ENCODE measurements around the gene AKAP8. TPM values are rescaled to one million over a fixed set of nuclear protein-coding genes. Genes with fewer than 3 reads are reported as not detected.

The AKAP8 gene
- total RNA-seq, 6 donors from 2014 or later: 28.1 to 117 (median 41.3) TPM

DNA sequence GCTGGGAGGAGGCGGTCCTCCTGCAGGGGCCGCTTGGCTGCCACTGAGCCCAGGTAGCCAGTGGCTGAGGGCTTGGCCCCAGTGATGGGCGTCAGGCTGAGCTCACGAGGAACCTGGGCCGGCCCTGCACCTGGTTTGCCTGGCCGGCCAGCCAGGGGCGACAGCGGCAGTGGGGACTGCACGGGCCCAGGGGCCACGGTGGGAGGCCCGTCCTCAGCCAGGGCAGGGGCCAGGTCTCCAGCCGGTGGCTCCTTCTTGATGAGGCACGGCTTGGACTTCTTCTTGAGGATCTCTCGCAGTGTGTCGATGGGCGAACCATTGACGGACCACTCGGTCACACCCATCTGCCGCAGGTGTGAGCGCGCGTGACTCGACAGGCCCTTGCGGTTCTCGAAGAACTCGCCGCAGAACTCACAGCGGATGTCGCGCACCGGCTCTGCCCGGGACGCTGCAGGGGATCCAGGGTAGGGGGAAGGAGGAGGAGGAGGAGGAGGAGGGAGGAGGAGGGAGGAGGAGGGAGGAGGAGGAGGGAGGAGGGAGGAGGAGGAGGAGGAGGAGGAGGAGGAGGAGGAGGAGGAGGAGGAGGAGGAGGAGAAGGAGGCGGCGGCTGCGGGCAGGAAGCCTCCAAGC is 45.8 kb upstream of the AKAP8 start:
- peaks cover 0 to 5% (median 0%) of the 10 kb centered on the region in 4 donors for H3K9me3 ChIP-seq
- DNase-seq: peak in 1 of 2 donors; percentile 76

DNA sequence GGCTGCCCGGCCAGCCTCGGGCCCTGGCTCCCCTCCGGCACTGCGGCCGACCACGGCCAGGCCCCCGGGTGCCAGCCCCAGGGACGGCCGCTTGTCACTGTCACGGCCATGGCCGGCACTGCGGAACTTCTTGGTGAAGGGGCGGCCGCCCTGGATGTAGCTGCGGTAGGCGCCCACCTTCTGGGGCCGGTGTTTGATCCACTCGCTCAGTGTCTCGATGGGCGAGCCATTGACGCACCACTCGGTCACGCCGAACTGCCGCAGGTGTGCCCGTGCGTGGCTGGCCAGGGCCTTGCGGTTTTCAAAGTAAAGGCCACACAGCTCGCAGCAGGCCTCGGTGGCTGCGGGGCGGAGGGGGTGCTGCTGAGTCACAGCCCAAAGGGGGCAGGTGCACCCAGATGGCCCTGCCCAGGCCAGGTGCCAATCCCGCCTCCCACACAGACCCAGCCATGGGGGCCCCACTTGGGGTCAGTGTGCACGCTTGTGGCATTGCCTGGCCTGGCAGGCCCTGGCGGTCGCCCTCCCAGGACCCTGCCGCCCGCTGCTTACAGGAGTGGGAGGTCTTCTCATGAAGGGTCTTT is 45.2 kb upstream of the AKAP8 start:
- H3K4me1 ChIP-seq: peaks cover 4 to 43% (median 19%) of the 10 kb centered on the region in 4 donors
- no peaks in the 10 kb centered on the region for H3K27me3 ChIP-seq
- H3K36me3 ChIP-seq: peaks cover 12 to 81% (median 60%) of the 10 kb centered on the region in 4 donors
- 97% methylated on average over 24 to 27 of the region's 38 CpGs for WGBS, 2 donors
- no peak overlapping the region for H3K4me3 ChIP-seq
- DNase-seq (peak in 1 of 2 donors; percentile 82), ATAC-seq (ENCODE audit: low FRiP score in 2 of 2) (no peak)
- H3K27ac ChIP-seq: no peak overlapping the region
- no peak for TF ChIP-seq POLR2AphosphoS5 (IDR thresholded peaks at IDR 0.05)
- TF ChIP-seq, protein P1, sequence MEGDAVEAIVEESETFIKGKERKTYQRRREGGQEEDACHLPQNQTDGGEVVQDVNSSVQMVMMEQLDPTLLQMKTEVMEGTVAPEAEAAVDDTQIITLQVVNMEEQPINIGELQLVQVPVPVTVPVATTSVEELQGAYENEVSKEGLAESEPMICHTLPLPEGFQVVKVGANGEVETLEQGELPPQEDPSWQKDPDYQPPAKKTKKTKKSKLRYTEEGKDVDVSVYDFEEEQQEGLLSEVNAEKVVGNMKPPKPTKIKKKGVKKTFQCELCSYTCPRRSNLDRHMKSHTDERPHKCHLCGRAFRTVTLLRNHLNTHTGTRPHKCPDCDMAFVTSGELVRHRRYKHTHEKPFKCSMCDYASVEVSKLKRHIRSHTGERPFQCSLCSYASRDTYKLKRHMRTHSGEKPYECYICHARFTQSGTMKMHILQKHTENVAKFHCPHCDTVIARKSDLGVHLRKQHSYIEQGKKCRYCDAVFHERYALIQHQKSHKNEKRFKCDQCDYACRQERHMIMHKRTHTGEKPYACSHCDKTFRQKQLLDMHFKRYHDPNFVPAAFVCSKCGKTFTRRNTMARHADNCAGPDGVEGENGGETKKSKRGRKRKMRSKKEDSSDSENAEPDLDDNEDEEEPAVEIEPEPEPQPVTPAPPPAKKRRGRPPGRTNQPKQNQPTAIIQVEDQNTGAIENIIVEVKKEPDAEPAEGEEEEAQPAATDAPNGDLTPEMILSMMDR (IDR thresholded peaks at IDR 0.05): no peak
- TF ChIP-seq POLR2A (IDR thresholded peaks at IDR 0.05): no peak
- TF ChIP-seq EP300 (IDR thresholded peaks at IDR 0.05): no peak
- peaks cover 0 to 5% (median 0%) of the 10 kb centered on the region in 4 donors for H3K9me3 ChIP-seq

More for the DNA sequence above, 45.8 kb upstream of the AKAP8 start:
- no peaks in the 10 kb centered on the region for H3K27me3 ChIP-seq
- no peak for TF ChIP-seq EP300 (IDR thresholded peaks at IDR 0.05)
- no peak for TF ChIP-seq POLR2A (IDR thresholded peaks at IDR 0.05)
- TF ChIP-seq, protein P1 (IDR thresholded peaks at IDR 0.05): no peak
- TF ChIP-seq POLR2AphosphoS5 (IDR thresholded peaks at IDR 0.05): no peak
- H3K4me3 ChIP-seq: no peak overlapping the region
- peaks cover 12 to 84% (median 60%) of the 10 kb centered on the region in 4 donors for H3K36me3 ChIP-seq
- 93 to 97% methylated on average over 7 to 30 of the region's 36 CpGs for WGBS, 2 donors
- H3K27ac ChIP-seq: no peak overlapping the region
- peaks cover 10 to 45% (median 22%) of the 10 kb centered on the region in 4 donors for H3K4me1 ChIP-seq
- no peak for ATAC-seq (ENCODE audit: low FRiP score in 2 of 2)

DNA sequence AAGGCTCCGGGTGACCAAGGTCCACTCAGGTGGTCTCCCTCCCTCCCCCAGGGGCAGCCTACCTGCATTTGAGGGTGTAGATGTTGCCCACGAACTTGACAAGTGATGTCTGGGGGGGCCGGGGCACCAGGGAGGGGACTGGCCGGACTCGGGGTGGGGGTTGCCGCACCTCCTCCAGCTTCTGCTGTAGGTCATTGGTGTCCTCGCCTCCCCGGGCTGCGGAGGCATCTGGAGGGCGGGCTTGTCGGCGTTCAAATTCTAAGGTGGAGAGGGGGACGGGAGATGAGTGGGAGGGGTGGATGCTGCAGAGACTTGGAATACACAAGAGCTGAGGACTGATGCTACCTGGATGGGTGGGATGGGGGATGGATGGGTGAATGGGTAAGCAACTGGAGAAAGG is 44.5 kb upstream of the AKAP8 start:
- no peaks in the 10 kb centered on the region for H3K27me3 ChIP-seq
- ATAC-seq (ENCODE audit: low FRiP score in 2 of 2) (no peak), DNase-seq (peak in 1 of 2 donors; percentile 44)
- peaks cover 12 to 75% (median 59%) of the 10 kb centered on the region in 4 donors for H3K36me3 ChIP-seq
- no peak for TF ChIP-seq EP300 (IDR thresholded peaks at IDR 0.05)
- no peak for TF ChIP-seq POLR2AphosphoS5 (IDR thresholded peaks at IDR 0.05)
- TF ChIP-seq, protein P1 (IDR thresholded peaks at IDR 0.05): no peak
- TF ChIP-seq POLR2A (IDR thresholded peaks at IDR 0.05): no peak
- WGBS, 2 donors: 95 to 97% methylated on average over 12 to 13 of the region's 13 CpGs
- H3K9me3 ChIP-seq: peaks cover 0 to 5% (median 0%) of the 10 kb centered on the region in 4 donors
- no peak overlapping the region for H3K27ac ChIP-seq
- H3K4me1 ChIP-seq: peaks cover 10 to 42% (median 21%) of the 10 kb centered on the region in 4 donors
- H3K4me3 ChIP-seq: no peak overlapping the region

DNA sequence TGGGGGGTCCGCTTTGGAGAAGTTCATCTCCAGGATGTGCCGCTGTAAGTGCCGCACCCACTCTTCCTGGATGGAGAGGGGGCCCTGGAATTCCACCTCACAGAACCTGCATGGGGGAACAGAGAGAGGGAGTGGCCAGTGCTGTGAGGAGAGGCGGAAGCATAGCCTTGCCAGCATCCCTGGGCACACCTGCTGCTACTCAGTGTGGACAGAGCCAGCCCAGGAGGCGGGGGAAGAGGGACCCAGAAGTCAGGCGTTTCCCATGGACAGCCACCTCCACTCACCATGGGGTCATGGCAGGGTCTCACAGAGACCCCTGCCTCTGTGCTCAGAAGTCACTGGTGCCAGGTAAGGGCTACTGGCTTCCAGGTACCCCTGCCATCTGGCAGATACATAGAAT is 43.5 kb upstream of the AKAP8 start:
- 91 to 97% methylated on average over 4 to 6 of the region's 6 CpGs for WGBS, 2 donors
- no peak overlapping the region for H3K4me3 ChIP-seq
- peaks cover 0 to 5% (median 0%) of the 10 kb centered on the region in 4 donors for H3K9me3 ChIP-seq
- no peak for DNase-seq
- H3K36me3 ChIP-seq: peaks cover 12 to 65% (median 54%) of the 10 kb centered on the region in 4 donors
- TF ChIP-seq, protein P1 (IDR thresholded peaks at IDR 0.05): no peak
- TF ChIP-seq POLR2A (IDR thresholded peaks at IDR 0.05): no peak
- TF ChIP-seq POLR2AphosphoS5 (IDR thresholded peaks at IDR 0.05): no peak
- TF ChIP-seq EP300 (IDR thresholded peaks at IDR 0.05): no peak
- no peaks in the 10 kb centered on the region for H3K27me3 ChIP-seq
- H3K27ac ChIP-seq: no peak overlapping the region
- peaks cover 10 to 35% (median 23%) of the 10 kb centered on the region in 4 donors for H3K4me1 ChIP-seq
- ATAC-seq (ENCODE audit: low FRiP score in 2 of 2): no peak
